ENCODE results near the gene ZBTB42. TPM values are rescaled to one million over a fixed set of nuclear protein-coding genes. Genes with fewer than 3 reads are reported as not detected.
A peak's percentile ranks its signal among the peaks of the same experiment; 100 is the strongest.

Gene ZBTB42
- total and polyA plus RNA-seq, 2 donors (not counting 3 experiments of a cell fraction or from before 2014, with no cell fraction given): 3.1 to 3.8 TPM

DNA sequence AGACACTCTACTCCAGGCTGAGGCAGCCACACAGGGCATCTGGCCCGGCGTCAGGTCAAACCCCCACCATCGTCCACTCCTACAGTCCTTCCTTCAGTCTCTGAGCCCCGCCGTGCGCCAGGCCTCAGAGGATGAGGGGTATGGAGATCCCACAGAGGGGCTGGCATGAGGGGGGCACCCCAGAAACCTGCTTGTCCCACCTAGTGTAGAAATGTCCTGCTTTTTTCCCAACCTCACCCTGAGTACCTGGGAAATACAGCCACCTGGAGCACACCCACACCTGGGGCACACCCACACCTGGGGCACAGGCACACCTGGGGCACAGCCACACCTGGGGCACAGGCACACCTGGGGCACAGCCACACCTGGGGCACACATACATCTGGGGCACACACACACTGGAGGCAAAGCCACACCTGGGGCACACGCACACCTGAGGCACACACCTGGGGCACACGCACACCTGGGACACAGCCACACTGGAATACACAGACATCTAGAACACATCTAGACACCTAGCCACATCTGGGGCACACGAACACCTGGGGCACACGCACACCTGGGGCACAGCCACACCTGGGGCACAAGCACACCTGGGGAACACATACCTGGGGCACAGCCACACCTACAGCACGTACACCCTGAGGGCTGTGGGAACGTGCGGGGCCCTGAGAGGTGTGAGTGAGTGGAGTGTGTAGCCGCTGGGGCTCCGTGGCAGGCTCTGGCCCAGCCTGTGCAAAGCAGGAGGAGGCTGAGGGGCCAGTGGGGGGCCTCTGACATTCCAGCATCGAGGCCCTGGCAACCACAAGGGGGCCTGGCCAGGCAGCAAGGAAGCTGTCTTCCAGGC is 23.7 kb upstream of the ZBTB42 start:
- H3K27ac ChIP-seq (ENCODE audit: insufficient read depth, low read depth, low read length): no peak overlapping the region
- no peaks in the 10 kb centered on the region for H3K9me1 ChIP-seq (replicated peaks; ENCODE audit: control insufficient read depth, extremely low read depth, insufficient read depth, low read length)
- H3K4me2 ChIP-seq (ENCODE audit: insufficient read depth, low read length): no peak overlapping the region
- no peak overlapping the region for H3K4me3 ChIP-seq (replicated peaks in 1 of 3; ENCODE audit: insufficient read depth in 1 of 3, low read depth in 1 of 3, low read length in 3 of 3)
- no peaks in the 10 kb centered on the region for H3K9me3 ChIP-seq (replicated peaks; ENCODE audit: control insufficient read depth, insufficient read depth, low read length)
- ChIA-PET POLR2A (no interaction called here), CTCF (interaction anchor here (4.4 kb wide), 1 partner anchor 8 kb away, joined by 31 read pairs; no protein-coding TSS in a partner anchor)
- no peaks in the 10 kb centered on the region for H3K27me3 ChIP-seq (ENCODE audit: control insufficient read depth in 2 of 2, insufficient read depth in 2 of 2, low read length in 2 of 2)
- intact Hi-C loops (cut with micrococcal nuclease) (no loop called here), dilution Hi-C loops (cut with MboI; ENCODE audit: extremely low pct_ligation_motif_present, low sequenced_read_pairs) (no loop called here)
- H2AFZ ChIP-seq (ENCODE audit: low read depth, low read length): no peak overlapping the region
- no peak for FAIRE-seq
- DNase-seq (ENCODE audit: low read depth, low spot score): no peak
- TF ChIP-seq CTCF (IDR thresholded peaks at IDR 0.05; ENCODE audit: extremely low read depth in 1 of 2, insufficient read depth in 1 of 2, low read depth in 1 of 2, low read length in 2 of 2) (peak in 1 of 2 donors; percentile 1), EZH2 (IDR thresholded peaks at IDR 0.05; ENCODE audit: borderline replicate concordance, low read depth, low read length, severe bottlenecking) (no peak), POLR2A (IDR thresholded peaks at IDR 0.05; ENCODE audit: low read depth, low read length) (no peak), MAX (IDR thresholded peaks at IDR 0.05; ENCODE audit: insufficient read depth, insufficient read length) (no peak), FOS (IDR thresholded peaks at IDR 0.05; ENCODE audit: borderline replicate concordance, insufficient read depth, low read length) (no peak), JUN (IDR thresholded peaks at IDR 0.05; ENCODE audit: borderline replicate concordance, insufficient read depth, insufficient read length, low read depth) (no peak)
- no TSS peak for BruUV-seq (replicated peaks)
- H4K20me1 ChIP-seq (replicated peaks; ENCODE audit: control insufficient read depth, extremely low read depth, insufficient read depth, low read length): no peaks in the 10 kb centered on the region
- peaks cover 9% of the 10 kb centered on the region for H3K4me1 ChIP-seq (ENCODE audit: control insufficient read depth, extremely low read depth, insufficient read depth, low read length)
- no peak overlapping the region for H3K9ac ChIP-seq (replicated peaks; ENCODE audit: extremely low read depth, insufficient read depth, low read length)
- H3K79me2 ChIP-seq (ENCODE audit: control insufficient read depth, insufficient read depth, low read length): peaks cover 2% of the 10 kb centered on the region
- H3K36me3 ChIP-seq (ENCODE audit: control insufficient read depth in 2 of 2, extremely low read depth in 1 of 2, insufficient read depth in 2 of 2, low read length in 2 of 2): peaks cover 7 to 26% of the 10 kb centered on the region in 2 experiments
